ENCODE measurements around the gene SLC38A8. TPM values are rescaled to one million over a fixed set of nuclear protein-coding genes. Genes with fewer than 3 reads are reported as not detected.

SLC38A8 gene
- total RNA-seq, 1 experiment from 2014 or later: not detected

- Histone ChIP-seq H3K9me3 (no peaks in the 10 kb centered on the region), H3K27me3 (no peaks in the 10 kb centered on the region), H3K36me3 (no peaks in the 10 kb centered on the region), H3K4me3 (no peak overlapping the region)
- DNase-seq: no peak
These were observed 79.1 kb downstream of the SLC38A8 start for GRCh38 chr16:83963277-83964119.

GRCh38 chr16:83961591-83961990 is 81.0 kb downstream of the SLC38A8 start:
- Histone ChIP-seq H3K36me3 (no peaks in the 10 kb centered on the region), H3K4me3 (no peak overlapping the region), H3K9me3 (no peaks in the 10 kb centered on the region), H3K27me3 (no peaks in the 10 kb centered on the region)
- DNase-seq: no peak

- Histone ChIP-seq H3K4me3 (no peak overlapping the region), H3K36me3 (no peaks in the 10 kb centered on the region), H3K9me3 (no peaks in the 10 kb centered on the region), H3K27me3 (no peaks in the 10 kb centered on the region)
- DNase-seq: no peak
These were observed 81.9 kb downstream of the SLC38A8 start for GRCh38 chr16:83960521-83961249.

Other genes starting within 250 kb of the SLC38A8 start
- gene HSBP1, start 234.8 kb downstream of the SLC38A8 start, total RNA-seq (2014; rRNA removed; shearing (Covaris generic); ENCODE audit: low replicate concordance): 32.8 and 110 TPM in 2 replicates
- gene MLYCD, start 143.7 kb downstream of the SLC38A8 start, total RNA-seq (2014; rRNA removed; shearing (Covaris generic); ENCODE audit: low replicate concordance): 1.0 and 1.3 TPM in 2 replicates
- gene OSGIN1, start 89.6 kb downstream of the SLC38A8 start, total RNA-seq (2014; rRNA removed; shearing (Covaris generic); ENCODE audit: low replicate concordance): 0.13 TPM in 1 of 2 replicates, not detected in the other
- not detected in 2 replicates for gene NECAB2, start 74.6 kb downstream of the SLC38A8 start, total RNA-seq (2014; rRNA removed; shearing (Covaris generic); ENCODE audit: low replicate concordance)
- 57.3 and 66.2 TPM in 2 replicates for gene MBTPS1, start 74.1 kb upstream of the SLC38A8 start, total RNA-seq (2014; rRNA removed; shearing (Covaris generic); ENCODE audit: low replicate concordance)
- gene HSDL1, start 102.4 kb upstream of the SLC38A8 start, total RNA-seq (2014; rRNA removed; shearing (Covaris generic); ENCODE audit: low replicate concordance): 5.0 and 7.0 TPM in 2 replicates
- gene DNAAF1, start 102.5 kb upstream of the SLC38A8 start, total RNA-seq (2014; rRNA removed; shearing (Covaris generic); ENCODE audit: low replicate concordance): not detected in 2 replicates
- gene TAF1C, start 144.3 kb upstream of the SLC38A8 start, total RNA-seq (2014; rRNA removed; shearing (Covaris generic); ENCODE audit: low replicate concordance): 10.3 and 16.6 TPM in 2 replicates
- not detected in 2 replicates for gene ADAD2, start 148.4 kb upstream of the SLC38A8 start, total RNA-seq (2014; rRNA removed; shearing (Covaris generic); ENCODE audit: low replicate concordance)
- gene KCNG4, start 197.2 kb upstream of the SLC38A8 start, total RNA-seq (2014; rRNA removed; shearing (Covaris generic); ENCODE audit: low replicate concordance): not detected in 2 replicates